Pons (tissue), 1 donor: ENCODE results near the gene AFG3L2.

ENCODE experiments used
- DNase-seq: peaks from one replicate; pipeline ENCODE4 v3.0.0-alpha.2; 2016; ENCODE audit warnings: low spot score

The AFG3L2 gene

GRCh38 chr18:12304351-12305210, 72.4 kb downstream of the AFG3L2 start:
- DNase-seq = no peak

- no peak for DNase-seq
Observed at GRCh38 chr18:12302391-12303147, 74.5 kb downstream of the AFG3L2 start.

DNA sequence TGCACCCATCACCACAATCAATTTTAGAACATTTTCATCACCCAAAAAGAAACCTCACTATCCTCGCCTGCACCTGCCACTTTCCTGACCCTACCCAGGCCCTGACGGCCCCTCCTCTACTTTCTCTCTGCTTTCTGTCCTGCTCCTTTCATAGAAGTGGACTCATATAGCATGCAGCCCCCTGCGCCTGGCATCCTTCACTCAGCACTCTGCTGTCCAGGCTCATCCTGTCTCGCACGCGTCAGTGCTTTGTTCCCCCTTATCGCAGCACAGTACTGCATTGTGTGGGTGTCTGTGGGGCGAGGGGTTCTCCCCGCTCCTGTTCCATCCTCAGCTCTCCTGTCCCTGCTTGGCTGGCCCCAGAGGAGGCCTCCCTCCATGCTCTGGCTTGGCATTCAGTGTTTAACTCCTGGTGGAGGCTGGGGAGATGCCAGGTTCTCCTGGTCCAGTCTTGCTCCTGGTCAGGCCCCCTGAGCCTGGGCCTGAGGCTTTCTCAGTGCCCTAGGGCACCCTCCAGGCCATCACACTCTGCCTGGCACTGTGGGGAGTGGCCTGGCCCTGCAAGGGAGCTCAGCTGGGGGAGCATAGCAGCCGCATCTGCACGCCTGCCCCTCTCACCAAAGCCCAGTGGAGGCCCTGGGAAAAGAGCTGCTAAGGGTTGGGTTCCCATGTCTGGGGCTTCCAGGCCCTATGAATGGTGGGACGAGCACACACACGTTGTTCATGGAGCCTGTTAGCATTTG, 75.6 kb downstream of the AFG3L2 start:
- DNase-seq = no peak

- DNase-seq = no peak
Observed at GRCh38 chr18:12299862-12300261, 77.2 kb downstream of the AFG3L2 start.

- DNase-seq = no peak
Observed at GRCh38 chr18:12296457-12296856, 80.6 kb downstream of the AFG3L2 start.

DNA sequence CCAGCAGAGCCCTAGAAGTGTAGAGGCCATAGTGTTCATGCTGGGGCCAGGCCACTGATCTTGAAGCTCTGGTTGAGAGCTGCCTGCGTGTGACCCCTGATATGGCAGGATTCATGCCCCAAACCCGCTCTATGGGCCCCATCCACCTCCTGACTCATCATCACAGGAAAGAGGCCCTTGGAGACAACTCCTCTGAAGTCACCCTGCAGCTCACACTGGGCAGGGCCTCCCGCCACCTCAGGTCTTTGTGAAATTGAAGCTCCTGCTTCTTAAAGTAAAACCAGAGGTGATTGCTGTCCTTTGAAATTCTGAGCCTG, 81.0 kb downstream of the AFG3L2 start:
- no peak for DNase-seq

- no peak for DNase-seq
Observed at GRCh38 chr18:12295389-12296086, 81.5 kb downstream of the AFG3L2 start.

GRCh38 chr18:12293831-12294230, 83.2 kb downstream of the AFG3L2 start:
- DNase-seq = no peak

DNA sequence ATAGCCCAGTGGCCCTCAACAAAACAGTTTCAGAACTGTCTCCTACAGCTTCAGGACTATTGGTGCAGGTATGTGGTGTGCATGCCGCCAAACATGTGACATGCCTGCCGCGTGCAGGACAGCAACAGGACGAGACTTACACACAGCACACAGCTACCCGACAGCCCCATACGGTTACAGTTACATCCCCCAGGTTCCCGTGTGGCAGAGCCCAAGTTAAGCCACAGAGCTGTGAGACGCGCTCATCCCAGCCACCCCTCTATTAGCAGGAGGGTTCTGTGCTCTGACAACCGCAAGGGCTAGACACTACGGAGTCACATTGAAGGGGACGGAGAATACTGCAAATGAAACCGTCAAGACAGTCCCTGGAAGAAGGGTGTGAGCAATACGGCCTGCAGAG, 85.3 kb downstream of the AFG3L2 start:
- no peak for DNase-seq

DNA sequence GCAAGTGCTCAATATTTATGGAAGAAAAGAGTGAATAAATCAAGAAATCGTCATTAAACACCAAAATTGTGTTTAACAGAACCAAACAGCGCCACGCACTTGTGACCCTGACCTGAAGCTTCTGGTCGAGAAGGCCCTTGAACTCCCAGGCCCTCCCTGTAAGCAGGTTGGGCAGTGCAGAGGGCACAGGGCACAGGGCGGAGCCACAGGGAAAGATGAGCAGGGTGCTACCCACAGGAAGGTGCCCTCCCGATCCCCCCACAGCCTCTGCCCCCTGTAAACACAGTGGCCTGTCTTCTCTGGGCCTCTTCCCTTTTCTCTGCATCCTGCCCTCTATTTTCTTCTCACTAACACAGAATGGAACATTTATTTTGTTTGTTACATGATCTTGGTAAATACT, 85.9 kb downstream of the AFG3L2 start:
- no peak for DNase-seq

DNA sequence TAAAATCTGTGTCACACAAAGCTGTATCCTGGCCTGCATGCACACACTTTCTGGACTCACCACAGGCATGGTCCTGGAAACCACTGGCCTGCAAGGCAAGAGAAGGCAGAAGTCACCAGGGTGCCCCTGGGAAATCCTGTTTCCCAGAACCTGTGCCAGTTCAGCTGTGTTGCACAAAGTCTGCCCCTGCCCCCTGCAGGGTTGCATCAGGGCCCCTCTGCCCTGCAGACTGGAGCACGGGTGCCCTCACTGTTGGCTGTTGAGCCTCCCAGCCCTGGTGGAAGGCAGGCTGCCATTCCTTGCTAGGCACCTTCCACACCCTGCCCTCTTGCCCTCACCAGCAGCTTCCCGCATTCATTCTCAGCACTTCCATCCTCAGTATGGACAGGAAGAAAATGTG, 86.9 kb downstream of the AFG3L2 start:
- no peak for DNase-seq

GRCh38 chr18:12288403-12288755, 88.6 kb downstream of the AFG3L2 start:
- DNase-seq = no peak

DNA sequence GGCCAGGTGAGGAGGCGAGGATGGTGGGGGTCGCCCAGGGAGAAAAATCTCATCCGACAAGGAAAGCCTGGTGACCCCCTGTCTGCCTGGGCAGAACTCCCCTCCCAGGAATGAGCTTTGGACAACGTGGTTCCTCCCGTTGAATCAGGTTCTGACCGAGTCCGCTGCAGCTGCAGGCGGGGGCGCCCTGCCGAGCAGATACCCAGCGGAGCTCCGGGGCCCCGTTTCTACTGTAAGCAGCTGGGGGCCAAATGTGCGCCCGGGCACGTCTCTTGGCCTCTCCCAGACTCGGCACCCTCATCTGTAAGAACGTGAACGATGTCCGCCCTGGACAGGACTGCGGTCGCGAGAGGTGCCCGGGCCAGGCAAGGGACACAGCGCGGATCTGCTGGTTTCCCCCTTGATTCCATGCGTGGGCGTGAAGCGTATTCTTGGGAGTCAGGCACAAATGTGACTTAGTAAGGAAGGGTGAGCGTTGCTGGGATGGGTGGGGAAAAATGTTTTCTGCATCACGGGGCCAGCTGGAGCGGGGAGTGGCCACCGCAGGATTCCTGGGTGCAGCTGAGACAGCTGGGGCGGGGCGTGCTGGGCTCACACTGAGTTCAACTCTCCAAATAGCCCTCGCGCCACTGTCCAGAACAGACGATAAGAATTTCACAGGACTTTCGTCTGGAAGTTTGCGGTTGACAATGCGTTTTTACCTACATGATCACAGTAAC, 89.2 kb downstream of the AFG3L2 start:
- no peak for DNase-seq

GRCh38 chr18:12287131-12287681, 89.8 kb downstream of the AFG3L2 start:
- no peak for DNase-seq

DNA sequence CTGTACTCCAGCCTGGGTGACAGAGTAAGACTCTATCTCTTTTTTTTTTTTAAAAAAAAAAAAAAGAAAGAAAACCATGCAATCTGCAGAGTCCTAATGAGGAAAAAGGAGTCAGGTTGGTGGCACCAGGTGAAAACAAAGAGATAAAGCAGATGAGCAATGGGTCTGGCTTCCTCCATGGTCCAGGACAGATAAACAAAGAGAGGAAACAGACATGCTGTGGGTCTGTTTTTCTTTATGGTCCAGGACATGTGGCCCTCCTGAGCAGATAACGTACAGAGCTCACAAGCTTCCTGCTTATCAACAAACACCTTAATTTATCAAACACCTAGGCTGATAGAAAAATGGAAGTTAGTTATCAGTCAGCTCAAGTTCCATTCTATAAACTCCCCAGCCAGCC, 93.4 kb downstream of the AFG3L2 start:
- DNase-seq = no peak

DNA sequence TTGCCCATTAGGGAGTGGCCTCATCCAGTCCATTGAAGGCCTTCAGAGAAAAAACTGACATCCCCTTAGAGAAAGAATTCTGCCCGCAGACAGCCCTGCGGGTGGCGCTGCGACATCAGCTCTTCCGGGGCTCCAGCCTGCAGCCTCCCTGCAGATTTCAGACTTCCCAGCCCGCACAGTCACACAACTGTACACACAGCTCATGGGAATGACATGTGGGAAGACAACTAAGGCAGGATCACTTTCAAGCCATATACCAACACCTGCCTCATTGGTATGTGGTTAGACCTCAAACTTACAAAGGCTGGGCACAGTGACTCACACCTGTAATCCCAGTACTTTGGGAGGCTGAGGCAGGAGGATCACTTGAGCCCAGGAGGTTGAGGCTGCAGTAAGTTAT, 93.8 kb downstream of the AFG3L2 start:
- no peak for DNase-seq

DNA sequence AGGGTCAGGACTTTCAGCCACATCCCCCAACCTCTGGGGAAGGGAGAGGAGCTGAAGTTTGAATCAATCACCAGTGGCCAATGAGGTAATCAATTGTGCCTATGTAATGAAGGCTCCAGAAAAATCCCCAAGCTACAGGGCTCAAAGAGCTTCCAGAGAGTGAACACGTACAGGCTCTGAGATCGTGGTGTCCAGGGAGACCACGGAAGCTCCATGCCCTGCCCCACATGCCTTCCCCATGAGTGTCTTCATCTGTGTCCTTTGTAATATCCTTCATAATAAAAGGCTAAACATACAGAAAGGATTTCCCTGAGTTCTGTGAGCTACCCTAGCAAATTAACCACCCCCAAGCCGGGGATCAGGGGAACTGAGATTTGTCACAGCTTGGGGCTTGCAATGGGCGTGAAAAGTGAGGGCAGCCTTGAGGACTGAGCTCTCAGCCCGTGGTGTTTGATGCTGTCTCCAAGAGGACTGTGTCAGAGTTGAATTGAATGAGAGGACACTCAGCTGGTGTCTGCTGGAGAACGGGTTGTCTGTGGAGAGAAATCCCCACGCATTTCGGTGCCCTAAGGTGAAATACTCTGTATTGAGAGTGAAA, 94.5 kb downstream of the AFG3L2 start:
- no peak for DNase-seq

DNA sequence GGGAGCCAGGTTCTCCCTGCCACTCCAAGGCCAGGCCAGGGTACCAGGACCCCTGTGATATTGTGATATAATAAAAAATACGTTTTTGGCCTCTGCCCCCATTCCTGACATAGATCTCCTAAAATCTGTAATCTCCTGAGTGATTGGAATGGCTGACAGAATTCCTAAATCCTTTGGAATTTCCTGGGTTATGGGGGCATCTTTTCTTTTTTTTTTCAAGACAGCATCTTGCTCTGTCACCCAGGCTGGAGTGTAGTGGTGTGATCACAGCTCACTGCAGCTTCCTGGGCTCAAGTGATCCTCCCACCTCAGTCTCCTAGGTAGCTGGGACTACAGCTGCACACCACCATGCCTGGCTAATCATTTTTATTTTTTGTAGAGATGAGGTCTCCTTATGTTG, 95.2 kb downstream of the AFG3L2 start:
- DNase-seq = no peak

DNA sequence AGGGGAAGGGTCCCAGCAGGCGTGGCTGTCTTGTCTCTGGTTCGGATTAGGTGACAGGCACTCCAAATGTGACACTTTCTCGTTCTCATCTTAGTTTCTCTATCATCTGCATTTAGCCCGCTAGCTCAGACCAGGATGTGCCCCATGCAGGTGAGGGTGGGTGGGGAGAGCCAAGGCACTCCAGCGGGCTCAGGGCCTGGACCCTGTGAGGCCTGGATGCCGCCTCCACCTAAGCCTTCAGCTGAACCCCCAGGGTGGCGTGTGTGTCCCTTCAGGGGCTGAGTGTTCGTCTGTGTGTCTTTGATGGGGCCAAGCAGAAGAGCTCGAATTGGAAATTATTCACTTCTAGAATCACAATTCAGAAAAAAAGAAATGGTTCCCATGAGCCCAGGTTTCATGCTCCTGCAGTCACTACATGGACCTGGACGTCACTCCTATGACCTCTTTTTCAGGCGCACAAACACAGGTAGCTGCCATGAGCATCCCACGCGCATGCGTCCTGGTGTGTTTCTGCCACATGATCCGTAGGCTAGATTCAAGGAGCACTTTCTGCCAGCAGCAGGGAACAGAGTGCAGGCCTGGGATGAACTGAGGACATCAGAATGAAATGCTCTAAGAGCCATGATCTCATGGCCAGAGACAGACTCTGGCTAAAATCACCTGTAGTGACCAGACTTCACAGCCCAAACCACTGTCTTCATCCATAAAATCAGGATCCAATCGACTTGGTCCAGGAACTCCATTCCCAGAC, 97.1 kb downstream of the AFG3L2 start:
- no peak for DNase-seq
